GM10248 (cell line): ENCODE results near the gene MACROD1.

ENCODE experiments used
- CTCF ChIA-PET: fragments of 300-600 bp; sonication (Branson Sonifier 250); formaldehyde crosslinking; extraction: SDS; loops from one replicate; lab custom pipeline; 2021; ENCODE audit warnings: antibody characterized with exemption; lab: Yijun Ruan, JAX
- POLR2A ChIA-PET: fragments of 350-650 bp; sonication (Branson Sonifier 250); formaldehyde crosslinking; extraction: SDS; loops from one replicate; lab custom pipeline; 2020; ENCODE audit warnings: antibody characterized with exemption; lab: Yijun Ruan, JAX
- DNase-seq: peaks from one replicate; pipeline ENCODE4 v3.0.0; 2012; ENCODE audit errors: extremely low spot score
- CTCF ChIP-seq: IDR thresholded peaks from 2 replicates; pipeline ENCODE4 v1.5.1; 2012; ENCODE audit warnings: mild to moderate bottlenecking, low read depth; ENCODE audit errors: extremely low read depth, missing control alignments, control extremely low read depth

The MACROD1 gene

GRCh38 chr11:64203421-64204079 is 37.6 kb upstream of the MACROD1 start:
- no peak for DNase-seq
- ChIA-PET POLR2A (interaction anchor here (0.9 to 2.8 kb wide), 4 partner anchors 11 to 101 kb away, joined by 3 to 17 read pairs (median 6); no protein-coding TSS in a partner anchor), CTCF (interaction anchor here (0.7 to 16.7 kb wide), 14 partner anchors 8 to 172 kb away, joined by 3 to 368 read pairs (median 18); partner anchors contain the start of genes CATSPERZ, DNAJC4, ESRRA and FKBP2)
- TF ChIP-seq CTCF: no peak

GRCh38 chr11:64202992-64203391 is 37.1 kb upstream of the MACROD1 start:
- no peak for DNase-seq
- POLR2A ChIA-PET: interaction anchor here (0.9 to 1.3 kb wide), 2 partner anchors 12 to 18 kb away, joined by 3 to 4 read pairs; no protein-coding TSS in a partner anchor
- CTCF ChIA-PET: interaction anchor here (1.0 to 16.7 kb wide), 7 partner anchors 11 to 129 kb away, joined by 3 to 368 read pairs (median 27); partner anchors contain the start of genes CATSPERZ, DNAJC4, ESRRA and FKBP2
- TF ChIP-seq CTCF: no peak

- POLR2A ChIA-PET: interaction anchor here (1.7 kb wide), 1 partner anchor 16 kb away, joined by 5 read pairs; the partner anchor contains the start of gene STIP1
- DNase-seq: no peak
- CTCF ChIA-PET: interaction anchor here (14.6 kb wide), 1 partner anchor 101 kb away, joined by 219 read pairs; the partner anchor contains the start of genes CATSPERZ and ESRRA
- no peak for TF ChIP-seq CTCF
Observed at GRCh38 chr11:64201543-64201942, 35.6 kb upstream of the MACROD1 start.

GRCh38 chr11:64198511-64198910 is 32.6 kb upstream of the MACROD1 start:
- CTCF ChIA-PET: interaction anchor here (14.6 kb wide), 1 partner anchor 104 kb away, joined by 219 read pairs; the partner anchor contains the start of genes CATSPERZ and ESRRA
- TF ChIP-seq CTCF: no peak
- DNase-seq: no peak
- POLR2A ChIA-PET: no interaction called here

- POLR2A ChIA-PET: interaction anchor here (1.9 kb wide), 1 partner anchor 11 kb away, joined by 5 read pairs; the partner anchor contains the start of gene STIP1
- DNase-seq: no peak
- TF ChIP-seq CTCF: no peak
- CTCF ChIA-PET: interaction anchor here (1.0 to 14.6 kb wide), 3 partner anchors 9 to 106 kb away, joined by 3 to 219 read pairs (median 24); partner anchors contain the start of genes CATSPERZ, ESRRA and FERMT3
Observed at GRCh38 chr11:64196626-64197025, 30.7 kb upstream of the MACROD1 start.

- ChIA-PET POLR2A (interaction anchor here (0.6 to 2.3 kb wide), 2 partner anchors 13 to 213 kb away, joined by 7 to 17 read pairs; partner anchors contain the start of gene FERMT3), CTCF (interaction anchor here (3.7 kb wide), 1 partner anchor 13 kb away, joined by 24 read pairs; the partner anchor contains the start of gene FERMT3)
- DNase-seq: no peak
- TF ChIP-seq CTCF: no peak
Observed at GRCh38 chr11:64192434-64192833, 26.5 kb upstream of the MACROD1 start.
